A549 (cell line): ENCODE measurements around the gene ZNF683.

ENCODE experiments used
- CEBPB ChIP-seq, 2 experiments: fragments of >200 bp in 1 of 2; sonication (Bioruptor Twin) in 1 of 2; formaldehyde crosslinking in 1 of 2; IDR thresholded peaks; 2 replicates each; pipeline ENCODE4 v1.6.1; 2012 to 2016
- CHD2 ChIP-seq: fragments of 150-350 bp; IDR thresholded peaks from 2 replicates; pipeline ENCODE4 v1.6.1; 2014; ENCODE audit warnings: low read length; ENCODE audit not compliant: partially characterized antibody
- HDAC2 ChIP-seq: fragments of 200-600 bp; sonication (generic); IDR thresholded peaks from 2 replicates; pipeline ENCODE4 v1.6.1; 2016
- MYC ChIP-seq: IDR thresholded peaks from 2 replicates; pipeline ENCODE4 v1.6.1; 2012; ENCODE audit warnings: mild to moderate bottlenecking, inconsistent platforms, low read length, improper control_type of control experiment, borderline replicate concordance
- POLR2A ChIP-seq: IDR thresholded peaks from 2 replicates; pipeline ENCODE4 v1.6.1; 2012; ENCODE audit warnings: mild to moderate bottlenecking, low read length
- TF ChIP-seq, protein P1 (sequence below): IDR thresholded peaks from 2 replicates; pipeline ENCODE4 v1.6.1; 2012
- TF ChIP-seq, protein P2 (sequence below): fragments of >200 bp; sonication (Bioruptor Twin); formaldehyde crosslinking; IDR thresholded peaks from 3 replicates; pipeline ENCODE4 v1.5.1; 2016
- TF ChIP-seq, protein P3 (sequence below): fragments of 150-350 bp; IDR thresholded peaks from 2 replicates; pipeline ENCODE4 v1.6.1; 2014; ENCODE audit warnings: low read depth, mild to moderate bottlenecking, low read length

DNA sequence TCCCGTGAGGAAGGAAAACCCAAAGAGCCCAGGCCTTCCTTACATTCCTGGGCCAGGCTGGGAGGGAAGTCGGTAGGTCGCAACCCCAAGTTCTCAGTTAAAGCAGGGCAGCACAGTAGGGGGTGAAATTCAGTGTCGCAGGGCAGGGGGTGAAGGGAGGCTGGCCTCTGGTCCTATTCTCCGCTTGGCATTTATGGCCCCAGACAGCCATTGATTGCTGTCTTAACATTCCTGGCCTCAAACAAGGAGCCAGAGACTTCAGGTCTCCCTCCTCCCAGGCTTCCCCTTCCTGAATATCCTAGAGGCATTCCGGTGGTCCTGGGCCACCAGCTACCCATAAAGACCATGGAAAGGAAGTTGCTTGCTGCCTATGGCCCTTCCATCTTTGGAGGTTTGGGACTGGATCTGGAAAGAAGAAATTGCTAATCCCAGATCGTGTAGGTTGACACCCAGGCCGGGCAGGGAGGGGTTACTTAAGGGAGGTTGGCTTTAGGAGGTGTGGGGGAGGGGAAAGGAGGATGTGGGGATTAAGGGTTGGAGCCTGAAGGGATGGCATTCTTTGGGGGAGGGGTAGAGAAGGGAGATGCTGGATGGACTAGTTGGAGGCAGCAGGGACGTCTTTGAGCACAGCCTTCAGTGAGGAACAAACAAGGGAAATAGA lies 39.8 kb upstream of the ZNF683 start:
- TF ChIP-seq, protein P1, sequence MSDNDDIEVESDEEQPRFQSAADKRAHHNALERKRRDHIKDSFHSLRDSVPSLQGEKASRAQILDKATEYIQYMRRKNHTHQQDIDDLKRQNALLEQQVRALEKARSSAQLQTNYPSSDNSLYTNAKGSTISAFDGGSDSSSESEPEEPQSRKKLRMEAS = no peak
- TF ChIP-seq, protein P2, sequence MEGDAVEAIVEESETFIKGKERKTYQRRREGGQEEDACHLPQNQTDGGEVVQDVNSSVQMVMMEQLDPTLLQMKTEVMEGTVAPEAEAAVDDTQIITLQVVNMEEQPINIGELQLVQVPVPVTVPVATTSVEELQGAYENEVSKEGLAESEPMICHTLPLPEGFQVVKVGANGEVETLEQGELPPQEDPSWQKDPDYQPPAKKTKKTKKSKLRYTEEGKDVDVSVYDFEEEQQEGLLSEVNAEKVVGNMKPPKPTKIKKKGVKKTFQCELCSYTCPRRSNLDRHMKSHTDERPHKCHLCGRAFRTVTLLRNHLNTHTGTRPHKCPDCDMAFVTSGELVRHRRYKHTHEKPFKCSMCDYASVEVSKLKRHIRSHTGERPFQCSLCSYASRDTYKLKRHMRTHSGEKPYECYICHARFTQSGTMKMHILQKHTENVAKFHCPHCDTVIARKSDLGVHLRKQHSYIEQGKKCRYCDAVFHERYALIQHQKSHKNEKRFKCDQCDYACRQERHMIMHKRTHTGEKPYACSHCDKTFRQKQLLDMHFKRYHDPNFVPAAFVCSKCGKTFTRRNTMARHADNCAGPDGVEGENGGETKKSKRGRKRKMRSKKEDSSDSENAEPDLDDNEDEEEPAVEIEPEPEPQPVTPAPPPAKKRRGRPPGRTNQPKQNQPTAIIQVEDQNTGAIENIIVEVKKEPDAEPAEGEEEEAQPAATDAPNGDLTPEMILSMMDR = no peak
- TF ChIP-seq POLR2A (no peak), CEBPB (IDR thresholded peaks at IDR 0.05) (no peak), CHD2 (no peak), MYC (no peak), HDAC2 (no peak)
- TF ChIP-seq, protein P3, sequence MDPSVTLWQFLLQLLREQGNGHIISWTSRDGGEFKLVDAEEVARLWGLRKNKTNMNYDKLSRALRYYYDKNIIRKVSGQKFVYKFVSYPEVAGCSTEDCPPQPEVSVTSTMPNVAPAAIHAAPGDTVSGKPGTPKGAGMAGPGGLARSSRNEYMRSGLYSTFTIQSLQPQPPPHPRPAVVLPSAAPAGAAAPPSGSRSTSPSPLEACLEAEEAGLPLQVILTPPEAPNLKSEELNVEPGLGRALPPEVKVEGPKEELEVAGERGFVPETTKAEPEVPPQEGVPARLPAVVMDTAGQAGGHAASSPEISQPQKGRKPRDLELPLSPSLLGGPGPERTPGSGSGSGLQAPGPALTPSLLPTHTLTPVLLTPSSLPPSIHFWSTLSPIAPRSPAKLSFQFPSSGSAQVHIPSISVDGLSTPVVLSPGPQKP = no peak
